ENCODE results near the gene NCOA1.

The NCOA1 gene

GRCh38 chr2:24734741-24735140, 243.7 kb downstream of the NCOA1 start:
- no peak overlapping the region for H3K4me3 ChIP-seq (ENCODE audit: insufficient read length, low read depth)
- no peaks in the 10 kb centered on the region for H3K27me3 ChIP-seq (ENCODE audit: insufficient read depth, insufficient read length)
- no peaks in the 10 kb centered on the region for H3K36me3 ChIP-seq (ENCODE audit: insufficient read depth, insufficient read length, low read length)
- DNase-seq (ENCODE audit: low read depth, low spot score), result no peak
- H3K9me3 ChIP-seq (ENCODE audit: insufficient read depth, low read length), result no peaks in the 10 kb centered on the region
- no peaks in the 10 kb centered on the region for H3K4me1 ChIP-seq (ENCODE audit: insufficient read depth, insufficient read length)
- H3K9ac ChIP-seq (ENCODE audit: insufficient read length, low read depth), result no peak overlapping the region
- TF ChIP-seq SUZ12 (IDR thresholded peaks at IDR 0.05; ENCODE audit: extremely low read depth, insufficient read depth, insufficient read length) (no peak), YY1 (IDR thresholded peaks at IDR 0.05; ENCODE audit: insufficient read depth, insufficient read length) (no peak), ZNF274 (IDR thresholded peaks at IDR 0.05; ENCODE audit: low read depth, low read length) (no peak)

GRCh38 chr2:24739354-24740025, 248.4 kb downstream of the NCOA1 start:
- no peak for DNase-seq (ENCODE audit: low read depth, low spot score)

GRCh38 chr2:24740142-24740541, 249.1 kb downstream of the NCOA1 start:
- no peak overlapping the region for H3K9ac ChIP-seq (ENCODE audit: insufficient read length, low read depth)
- TF ChIP-seq ZNF274 (IDR thresholded peaks at IDR 0.05; ENCODE audit: low read depth, low read length) (no peak), SUZ12 (IDR thresholded peaks at IDR 0.05; ENCODE audit: extremely low read depth, insufficient read depth, insufficient read length) (no peak), YY1 (IDR thresholded peaks at IDR 0.05; ENCODE audit: insufficient read depth, insufficient read length) (no peak)
- H3K27me3 ChIP-seq (ENCODE audit: insufficient read depth, insufficient read length), result no peaks in the 10 kb centered on the region
- no peak overlapping the region for H3K4me3 ChIP-seq (ENCODE audit: insufficient read length, low read depth)
- no peaks in the 10 kb centered on the region for H3K4me1 ChIP-seq (ENCODE audit: insufficient read depth, insufficient read length)
- H3K36me3 ChIP-seq (ENCODE audit: insufficient read depth, insufficient read length, low read length), result no peaks in the 10 kb centered on the region
- no peaks in the 10 kb centered on the region for H3K9me3 ChIP-seq (ENCODE audit: insufficient read depth, low read length)
- DNase-seq (ENCODE audit: low read depth, low spot score), result no peak

More at GRCh38 chr2:24739354-24740025, 248.4 kb downstream of the NCOA1 start:
- H3K9ac ChIP-seq (ENCODE audit: insufficient read length, low read depth), result no peak overlapping the region
- no peak for TF ChIP-seq YY1 (IDR thresholded peaks at IDR 0.05; ENCODE audit: insufficient read depth, insufficient read length)
- no peak for TF ChIP-seq SUZ12 (IDR thresholded peaks at IDR 0.05; ENCODE audit: extremely low read depth, insufficient read depth, insufficient read length)
- no peak for TF ChIP-seq ZNF274 (IDR thresholded peaks at IDR 0.05; ENCODE audit: low read depth, low read length)
- H3K4me1 ChIP-seq (ENCODE audit: insufficient read depth, insufficient read length), result no peaks in the 10 kb centered on the region
- no peaks in the 10 kb centered on the region for H3K36me3 ChIP-seq (ENCODE audit: insufficient read depth, insufficient read length, low read length)
- H3K27me3 ChIP-seq (ENCODE audit: insufficient read depth, insufficient read length), result no peaks in the 10 kb centered on the region
- no peaks in the 10 kb centered on the region for H3K9me3 ChIP-seq (ENCODE audit: insufficient read depth, low read length)
- H3K4me3 ChIP-seq (ENCODE audit: insufficient read length, low read depth), result no peak overlapping the region

DNA sequence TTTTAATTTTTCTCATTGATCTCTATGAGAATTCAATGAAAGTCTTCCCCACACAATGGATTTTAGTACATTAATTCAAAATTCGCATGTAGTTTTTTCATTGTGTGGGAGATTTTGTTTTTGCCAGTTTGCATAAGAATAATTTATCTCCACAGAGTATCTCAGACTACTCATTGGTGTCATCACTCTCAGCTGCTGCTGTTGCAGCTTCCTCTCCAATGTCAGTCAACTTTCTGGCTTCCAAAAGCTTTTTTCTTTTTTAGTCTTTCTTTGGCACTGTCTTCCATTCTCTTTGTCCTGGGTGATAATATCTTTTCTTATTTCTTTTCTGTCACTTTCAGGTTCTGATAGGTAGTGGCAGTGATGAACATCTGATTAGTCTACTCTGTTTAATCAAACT, 251.7 kb downstream of the NCOA1 start:
- Histone ChIP-seq H3K4me3 (ENCODE audit: insufficient read length, low read depth) (no peak overlapping the region), H3K27me3 (ENCODE audit: insufficient read depth, insufficient read length) (no peaks in the 10 kb centered on the region), H3K9ac (ENCODE audit: insufficient read length, low read depth) (no peak overlapping the region), H3K4me1 (ENCODE audit: insufficient read depth, insufficient read length) (no peaks in the 10 kb centered on the region), H3K9me3 (ENCODE audit: insufficient read depth, low read length) (no peaks in the 10 kb centered on the region), H3K36me3 (ENCODE audit: insufficient read depth, insufficient read length, low read length) (no peaks in the 10 kb centered on the region)
- DNase-seq (ENCODE audit: low read depth, low spot score), result no peak
- no peak for TF ChIP-seq SUZ12 (IDR thresholded peaks at IDR 0.05; ENCODE audit: extremely low read depth, insufficient read depth, insufficient read length)
- TF ChIP-seq YY1 (IDR thresholded peaks at IDR 0.05; ENCODE audit: insufficient read depth, insufficient read length), result no peak
- TF ChIP-seq ZNF274 (IDR thresholded peaks at IDR 0.05; ENCODE audit: low read depth, low read length), result no peak

DNA sequence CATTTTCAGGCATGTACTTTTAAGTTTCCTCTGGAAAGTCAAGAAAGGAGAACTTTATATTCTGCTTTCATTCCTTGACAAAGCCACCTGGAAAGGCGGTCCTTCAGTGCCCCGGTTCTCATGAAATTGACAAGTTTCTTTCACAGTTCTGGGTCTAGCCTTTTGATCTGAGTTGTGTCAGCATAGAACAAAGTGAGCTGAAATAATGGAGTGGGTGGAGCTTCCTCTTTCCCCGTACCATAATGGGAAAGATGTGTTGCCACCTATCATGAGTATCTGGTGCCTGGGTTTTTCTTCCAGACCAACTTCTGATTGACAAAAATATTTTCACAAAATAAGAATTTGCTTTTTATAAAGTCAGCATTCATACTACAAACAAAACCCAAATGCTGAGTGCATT, 252.9 kb downstream of the NCOA1 start:
- Histone ChIP-seq H3K4me3 (ENCODE audit: insufficient read length, low read depth) (no peak overlapping the region), H3K27me3 (ENCODE audit: insufficient read depth, insufficient read length) (no peaks in the 10 kb centered on the region), H3K36me3 (ENCODE audit: insufficient read depth, insufficient read length, low read length) (no peaks in the 10 kb centered on the region), H3K4me1 (ENCODE audit: insufficient read depth, insufficient read length) (no peaks in the 10 kb centered on the region), H3K9me3 (ENCODE audit: insufficient read depth, low read length) (no peaks in the 10 kb centered on the region), H3K9ac (ENCODE audit: insufficient read length, low read depth) (no peak overlapping the region)
- no peak for DNase-seq (ENCODE audit: low read depth, low spot score)
- no peak for TF ChIP-seq ZNF274 (IDR thresholded peaks at IDR 0.05; ENCODE audit: low read depth, low read length)
- no peak for TF ChIP-seq SUZ12 (IDR thresholded peaks at IDR 0.05; ENCODE audit: extremely low read depth, insufficient read depth, insufficient read length)
- TF ChIP-seq YY1 (IDR thresholded peaks at IDR 0.05; ENCODE audit: insufficient read depth, insufficient read length), result no peak

DNA sequence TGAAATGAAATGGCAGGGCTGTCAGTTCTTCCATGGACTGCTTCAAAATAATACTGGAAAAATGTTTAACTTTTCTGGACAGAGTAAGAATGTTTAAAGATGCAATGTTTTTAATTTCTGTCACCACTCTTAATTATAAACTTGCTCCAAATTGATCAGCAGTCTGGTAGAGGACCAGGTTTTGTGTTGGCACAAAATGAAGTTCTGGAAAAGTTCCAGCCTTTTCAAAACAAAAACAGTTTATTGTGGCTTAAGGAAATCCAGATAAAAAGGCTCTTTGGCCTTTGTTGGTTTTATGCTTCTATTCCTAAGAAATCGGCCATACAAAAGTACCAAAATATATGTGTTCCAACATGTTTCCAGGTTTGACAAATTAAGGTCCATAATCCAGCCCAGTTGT, 253.3 kb downstream of the NCOA1 start:
- H3K9ac ChIP-seq (ENCODE audit: insufficient read length, low read depth), result no peak overlapping the region
- H3K4me1 ChIP-seq (ENCODE audit: insufficient read depth, insufficient read length), result peaks cover 1% of the 10 kb centered on the region
- no peaks in the 10 kb centered on the region for H3K36me3 ChIP-seq (ENCODE audit: insufficient read depth, insufficient read length, low read length)
- TF ChIP-seq ZNF274 (IDR thresholded peaks at IDR 0.05; ENCODE audit: low read depth, low read length) (no peak), SUZ12 (IDR thresholded peaks at IDR 0.05; ENCODE audit: extremely low read depth, insufficient read depth, insufficient read length) (no peak), YY1 (IDR thresholded peaks at IDR 0.05; ENCODE audit: insufficient read depth, insufficient read length) (no peak)
- no peaks in the 10 kb centered on the region for H3K27me3 ChIP-seq (ENCODE audit: insufficient read depth, insufficient read length)
- no peaks in the 10 kb centered on the region for H3K9me3 ChIP-seq (ENCODE audit: insufficient read depth, low read length)
- DNase-seq (ENCODE audit: low read depth, low spot score), result no peak
- no peak overlapping the region for H3K4me3 ChIP-seq (ENCODE audit: insufficient read length, low read depth)

- H3K27me3 ChIP-seq (ENCODE audit: insufficient read depth, insufficient read length), result no peaks in the 10 kb centered on the region
- H3K9ac ChIP-seq (ENCODE audit: insufficient read length, low read depth), result no peak overlapping the region
- H3K4me3 ChIP-seq (ENCODE audit: insufficient read length, low read depth), result no peak overlapping the region
- DNase-seq (ENCODE audit: low read depth, low spot score), result no peak
- no peak for TF ChIP-seq SUZ12 (IDR thresholded peaks at IDR 0.05; ENCODE audit: extremely low read depth, insufficient read depth, insufficient read length)
- no peak for TF ChIP-seq ZNF274 (IDR thresholded peaks at IDR 0.05; ENCODE audit: low read depth, low read length)
- no peak for TF ChIP-seq YY1 (IDR thresholded peaks at IDR 0.05; ENCODE audit: insufficient read depth, insufficient read length)
- H3K4me1 ChIP-seq (ENCODE audit: insufficient read depth, insufficient read length), result peaks cover 1% of the 10 kb centered on the region
- H3K36me3 ChIP-seq (ENCODE audit: insufficient read depth, insufficient read length, low read length), result no peaks in the 10 kb centered on the region
- no peaks in the 10 kb centered on the region for H3K9me3 ChIP-seq (ENCODE audit: insufficient read depth, low read length)
These were observed 254.8 kb downstream of the NCOA1 start for GRCh38 chr2:24745825-24746224.

Measured in NT2/D1 (cell line).